Stimulated activated CD8-positive, alpha-beta memory T cell treated with anti-CD3 and anti-CD28 coated beads, Interleukin-2, amount 100 ng/mL, for 48 hours (primary cell): ENCODE results near the gene DNLZ.

ENCODE experiments used
- DNase-seq, 2 donors: peaks; one replicate each; pipeline ENCODE4 v3.0.0-alpha.2; 2020; ENCODE audit warnings: low read depth in 2 of 2

DNLZ gene

GRCh38 chr9:136396219-136396515 lies 32.6 kb upstream of the DNLZ start:
- no peak for DNase-seq

- DNase-seq: no peak
These were observed 32.0 kb upstream of the DNLZ start for GRCh38 chr9:136395345-136396218.

DNA sequence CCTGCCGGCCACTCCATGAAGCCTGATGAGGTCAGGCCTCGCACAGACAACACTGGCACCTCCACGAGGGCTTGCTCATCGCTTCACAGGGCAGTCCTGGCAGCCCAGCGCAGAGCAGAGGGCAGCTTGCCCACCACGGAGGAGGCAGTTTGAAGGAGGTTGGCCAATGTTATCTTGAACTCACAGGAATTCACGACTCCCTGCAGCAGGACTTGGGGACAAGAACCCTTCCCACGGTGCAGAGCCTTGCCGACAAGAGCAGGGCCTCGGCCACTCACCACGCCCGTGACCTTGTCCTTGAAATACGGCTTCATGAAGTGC lies 31.4 kb upstream of the DNLZ start:
- DNase-seq: no peak

DNA sequence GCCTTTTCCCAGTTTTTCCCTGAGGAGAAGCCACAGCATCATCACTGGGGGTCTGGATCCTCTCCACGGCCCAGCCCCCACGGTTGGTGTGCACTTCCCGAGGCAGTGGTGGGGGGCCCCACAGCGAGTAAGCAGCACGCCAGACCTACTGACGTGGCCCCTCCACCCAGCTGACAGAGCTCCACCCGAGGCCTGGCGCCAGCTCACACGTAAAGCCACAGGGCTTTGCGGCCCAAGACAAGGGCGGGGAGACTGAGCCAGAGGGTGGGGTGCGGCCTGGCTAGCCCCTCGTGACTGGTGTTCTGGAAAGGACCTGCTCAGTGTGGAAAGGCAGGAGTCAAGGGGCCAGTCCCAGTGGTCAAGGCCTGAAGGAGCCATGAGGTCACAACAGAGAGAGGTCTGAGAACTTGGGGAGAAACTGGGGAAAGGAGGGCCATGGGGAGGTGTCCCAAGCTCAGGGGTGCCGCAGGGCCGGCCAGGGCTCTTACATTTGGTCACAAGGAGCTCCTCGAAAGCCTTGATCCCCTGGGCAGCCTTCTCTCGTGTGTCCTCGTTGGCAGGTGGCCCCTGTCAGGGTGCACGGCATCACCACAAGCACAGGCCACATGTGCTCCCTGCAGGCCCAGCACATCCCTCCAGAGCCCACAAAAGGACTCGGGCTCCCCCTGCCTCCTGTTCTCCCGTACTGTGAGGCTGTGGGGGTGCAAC lies 30.9 kb upstream of the DNLZ start:
- DNase-seq: no peak

- DNase-seq: no peak
These were observed 30.0 kb upstream of the DNLZ start for GRCh38 chr9:136393531-136393930.

DNA sequence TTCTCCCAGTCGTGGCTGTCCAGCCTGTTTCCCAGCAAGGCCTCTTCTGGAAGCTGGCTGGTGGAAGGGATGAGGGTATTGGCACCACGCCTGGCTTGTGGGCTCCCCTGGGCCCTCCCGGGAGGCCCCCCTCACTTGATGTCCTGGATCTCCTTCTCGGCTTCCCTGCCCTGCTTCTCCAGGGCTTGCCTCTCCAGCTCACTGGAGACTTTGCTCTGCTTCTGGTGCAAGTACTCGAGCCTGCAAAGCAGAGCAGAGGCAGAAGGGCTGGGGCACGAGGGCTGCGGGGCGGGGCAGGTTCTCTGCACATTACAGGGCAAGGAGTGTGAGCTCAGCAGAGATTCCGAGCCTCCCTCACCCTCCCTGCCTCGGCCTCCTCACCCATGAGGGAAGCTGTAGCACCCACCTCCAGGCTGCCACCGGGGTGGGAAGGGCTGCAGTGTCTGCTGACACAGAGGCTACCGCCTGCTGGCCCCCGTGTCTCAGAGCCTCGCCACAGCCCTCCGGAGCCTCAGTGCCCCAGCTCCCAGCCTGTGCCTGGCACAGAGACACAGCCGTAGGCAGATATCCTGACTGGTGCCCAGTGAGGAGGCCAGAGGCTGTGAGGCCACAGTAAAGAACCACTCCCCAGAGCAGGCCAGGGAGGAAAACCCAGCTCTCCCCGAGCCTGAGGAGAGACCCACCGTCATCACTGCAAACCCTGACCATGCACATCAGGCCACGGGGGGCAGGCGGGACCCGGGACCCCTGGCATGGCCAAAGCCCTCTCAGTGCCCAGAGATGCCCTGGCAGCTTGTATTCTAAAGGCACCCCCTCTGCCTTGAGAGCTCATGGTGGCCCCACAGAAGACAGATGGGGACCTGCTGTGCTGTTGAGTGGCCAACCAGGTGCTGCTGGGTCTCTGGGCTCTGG lies 29.2 kb upstream of the DNLZ start:
- DNase-seq: no peak

DNA sequence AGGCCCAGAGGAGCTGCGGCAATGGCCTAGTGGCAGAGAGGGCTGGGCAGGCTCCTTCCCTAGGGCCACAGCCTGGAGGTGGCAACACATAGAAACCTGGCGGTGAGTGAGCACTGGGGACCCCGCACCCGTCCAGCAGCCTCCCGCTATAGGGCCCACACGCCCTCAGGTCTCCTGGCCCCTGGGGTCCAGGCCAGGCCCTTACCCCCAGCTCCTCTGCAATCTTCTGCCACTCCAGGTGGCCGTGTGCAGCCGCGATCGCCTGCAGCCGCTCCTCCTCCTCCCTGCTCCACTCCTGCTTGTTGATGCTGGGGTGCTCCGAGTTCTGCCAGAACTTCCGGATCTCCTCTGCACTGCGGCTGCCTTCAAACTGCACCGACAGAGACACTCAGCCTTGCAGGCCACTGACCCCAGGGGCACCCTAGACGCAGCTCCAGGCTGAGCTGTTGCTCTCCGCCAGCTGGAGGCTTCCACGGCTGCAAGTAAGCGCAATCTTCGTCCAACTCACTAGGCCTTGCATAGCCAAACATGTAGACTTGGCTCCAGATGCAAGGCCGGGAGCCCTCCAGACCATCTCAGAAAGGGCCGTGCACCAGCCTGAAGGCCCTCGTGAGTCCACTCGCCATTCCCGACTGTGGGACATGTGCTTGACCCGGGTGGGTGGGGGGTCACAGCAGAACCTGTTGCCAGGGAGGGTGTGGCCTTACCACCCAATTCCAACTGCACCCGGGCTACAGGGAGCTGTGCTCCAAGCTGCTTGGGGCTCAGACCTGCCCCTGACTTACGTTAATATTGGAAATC lies 28.4 kb upstream of the DNLZ start:
- no peak for DNase-seq

- DNase-seq: no peak
These were observed 25.9 kb upstream of the DNLZ start for GRCh38 chr9:136389396-136389795.

DNA sequence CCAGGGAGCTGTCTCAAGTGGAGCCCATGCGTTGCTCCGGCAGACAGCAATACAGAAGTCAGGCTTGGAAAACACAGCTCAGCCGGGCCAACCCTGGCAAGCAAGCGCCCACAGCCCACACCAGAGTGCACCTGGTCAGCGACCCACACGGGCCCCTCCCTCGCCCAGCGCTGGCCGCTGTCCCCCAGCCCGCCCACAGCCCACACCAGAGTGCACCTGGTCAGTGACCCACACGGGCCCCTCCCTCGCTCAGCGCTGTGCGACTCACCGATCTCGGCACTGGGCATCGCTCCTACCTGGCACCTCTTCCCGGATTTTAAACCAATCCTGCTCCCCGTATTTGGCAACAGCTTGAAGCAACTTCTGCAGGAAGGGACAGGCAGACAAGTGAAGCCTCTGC lies 23.7 kb upstream of the DNLZ start:
- DNase-seq: no peak

DNA sequence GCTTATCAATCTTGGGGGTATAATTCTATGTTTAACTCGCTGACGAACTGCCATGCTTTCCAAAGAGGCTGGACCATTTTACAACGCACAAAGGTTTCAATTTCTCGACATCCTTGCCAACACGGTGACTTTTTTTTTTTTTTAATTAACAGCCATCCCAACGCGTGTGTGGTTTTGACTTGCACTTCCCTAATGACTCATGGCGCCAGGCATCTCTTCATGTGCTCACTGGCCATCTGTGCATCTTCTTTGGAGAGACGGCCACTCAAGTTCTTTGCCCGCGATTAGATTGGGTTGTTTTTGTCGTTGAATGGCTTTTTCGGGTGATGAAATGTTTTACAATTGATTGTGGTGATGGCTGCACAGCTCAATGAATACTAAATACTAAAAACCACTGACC lies 22.5 kb upstream of the DNLZ start:
- DNase-seq: no peak

DNA sequence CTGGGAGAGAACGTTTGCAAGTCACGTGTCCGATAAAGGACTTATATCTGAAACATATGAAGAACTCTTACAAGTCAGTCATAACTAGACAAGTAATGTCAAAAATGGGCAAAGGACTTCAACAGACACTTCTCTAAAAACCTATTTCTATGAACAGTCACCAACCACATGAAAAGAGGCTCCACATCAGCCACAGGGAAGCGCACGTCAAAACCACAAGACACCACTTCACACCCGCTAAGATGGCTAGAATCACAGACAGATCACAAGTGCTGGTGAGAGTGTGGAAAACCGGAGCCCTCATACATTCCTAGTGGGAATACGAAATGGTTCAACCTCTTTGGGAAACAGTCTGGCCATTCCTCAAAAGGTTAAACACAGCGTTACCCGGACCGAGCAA lies 21.5 kb upstream of the DNLZ start:
- DNase-seq: no peak

- DNase-seq: no peak
These were observed 19.9 kb upstream of the DNLZ start for GRCh38 chr9:136383436-136383835.

GRCh38 chr9:136381966-136382513 lies 18.5 kb upstream of the DNLZ start:
- DNase-seq: no peak

- DNase-seq: no peak
These were observed 17.8 kb upstream of the DNLZ start for GRCh38 chr9:136381311-136381710.

- no peak for DNase-seq
These were observed 16.8 kb upstream of the DNLZ start for GRCh38 chr9:136380381-136380780.

DNA sequence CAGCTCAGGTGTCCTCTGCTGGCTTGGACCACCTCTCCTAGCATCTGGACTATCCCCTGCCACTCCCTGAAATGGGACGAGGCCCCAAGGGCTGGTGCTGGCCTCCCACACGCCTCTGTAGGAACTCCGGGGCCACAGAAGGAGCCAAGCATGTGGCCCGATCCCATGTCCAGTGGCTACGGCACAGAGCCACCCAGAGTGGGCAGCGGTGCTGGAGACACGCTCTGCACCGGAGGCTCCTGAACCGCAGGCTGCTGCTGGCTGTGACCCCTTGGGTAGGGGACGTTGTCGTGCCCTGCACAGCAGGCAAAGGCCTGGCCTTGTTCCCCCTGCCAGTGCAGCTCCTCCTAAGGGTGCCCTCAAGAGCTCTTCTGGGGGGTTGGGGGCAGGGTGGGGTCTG lies 16.3 kb upstream of the DNLZ start:
- no peak for DNase-seq

- no peak for DNase-seq
These were observed 15.9 kb upstream of the DNLZ start for GRCh38 chr9:136379401-136379800.

GRCh38 chr9:136379003-136379287 lies 15.4 kb upstream of the DNLZ start:
- no peak for DNase-seq

- no peak for DNase-seq
These were observed 14.8 kb upstream of the DNLZ start for GRCh38 chr9:136378170-136379002.

GRCh38 chr9:136377341-136378169 lies 14.0 kb upstream of the DNLZ start:
- DNase-seq: no peak
